PC-9 (cell line): Measurements from ENCODE around the gene ANKRD36B.
"Not testable (repeated sequence)": the region's sequence is repeated elsewhere in the genome, so short reads cannot be mapped to it uniquely, and the experiment has no call there.

Experiments
- CTCF ChIP-seq: fragments of 200-600 bp; sonication (generic); conservative IDR thresholded peaks from 2 replicates; pipeline ENCODE4 v1.6.1; 2017; ENCODE audit warnings: mixed run types, antibody characterized with exemption, mild to moderate bottlenecking, moderate library complexity
- EZH2 ChIP-seq: fragments of 200-600 bp; sonication (generic); IDR thresholded peaks from 2 replicates; pipeline ENCODE4 v1.8.0; 2017; ENCODE audit warnings: antibody characterized with exemption, low read depth

DNA sequence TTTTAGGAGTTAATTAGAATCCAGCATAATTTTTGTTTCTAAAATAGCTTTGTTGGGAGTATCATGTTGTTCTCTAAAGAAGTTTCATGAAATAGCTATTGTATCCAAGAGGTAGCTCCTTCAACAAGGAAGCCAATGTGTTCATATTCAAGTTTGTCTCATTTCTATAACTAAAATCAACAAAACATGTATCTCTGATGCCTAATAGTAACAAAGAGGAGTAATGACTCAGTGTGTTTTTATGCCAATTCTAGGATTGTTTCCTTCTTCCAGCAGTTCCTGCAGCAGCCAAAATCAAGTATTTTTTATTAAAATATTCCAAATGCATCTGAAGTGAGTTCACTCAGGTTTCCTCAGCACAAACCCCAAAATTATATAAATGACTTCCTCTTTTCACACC is 41.1 kb downstream of the ANKRD36B start:
- TF ChIP-seq CTCF, EZH2: not testable (repeated sequence)
